DMS53 (cell line): ENCODE measurements around the gene GTSE1.

Source experiments
- DNase-seq: peaks from one replicate; lab custom pipeline; 2025; lab: John Stamatoyannopoulos, UW

The GTSE1 gene

GRCh38 chr22:46379066-46379930 lies 82.6 kb downstream of the GTSE1 start:
- peak; percentile 91 for DNase-seq

GRCh38 chr22:46380069-46380468 lies 83.4 kb downstream of the GTSE1 start:
- DNase-seq: no peak
